T47D (cell line): ENCODE results near the gene GCDH.
A peak's percentile ranks its signal among the peaks of the same experiment; 100 is the strongest.

Source experiments
- DNase-seq, 2 experiments: peaks; one replicate each; pipeline versions ENCODE4 v3.0.0 to v3.0.0-alpha.2; 2011 to 2012; ENCODE audit warnings: low read depth in 1 of 2, low spot score in 1 of 2
- JUND ChIP-seq: IDR thresholded peaks from 2 replicates; pipeline ENCODE4 v1.6.1; 2012; ENCODE audit warnings: low read depth
- in situ Hi-C: cut with HindIII; loops from 2 replicates; pipeline ENCODE4 v1.10.0; 2016; ENCODE audit warnings: low sequenced_read_pairs, low pct_unique_long_range_greater_than_20kb

GCDH gene

GRCh38 chr19:12865746-12866415, 25.1 kb upstream of the GCDH start:
- no peak for TF ChIP-seq JUND
- in situ Hi-C loops: no loop called here
- no peak for DNase-seq

GRCh38 chr19:12866416-12867119, 24.4 kb upstream of the GCDH start:
- no peak for DNase-seq
- no peak for TF ChIP-seq JUND
- in situ Hi-C loops: no loop called here

- in situ Hi-C loops: no loop called here
- no peak for TF ChIP-seq JUND
These were observed 23.6 kb upstream of the GCDH start for GRCh38 chr19:12867120-12868099.

GRCh38 chr19:12868540-12869112, 22.3 kb upstream of the GCDH start:
- no peak for TF ChIP-seq JUND
- DNase-seq: peak in 1 of 2 experiments; percentile 58
- in situ Hi-C loops: no loop called here

More at GRCh38 chr19:12867120-12868099, 23.6 kb upstream of the GCDH start:
- no peak for DNase-seq

GRCh38 chr19:12871681-12872080, 19.3 kb upstream of the GCDH start:
- DNase-seq: no peak
- in situ Hi-C loops: no loop called here
- no peak for TF ChIP-seq JUND

GRCh38 chr19:12872255-12872654, 18.7 kb upstream of the GCDH start:
- DNase-seq: peak in 1 of 2 experiments; percentile 46
- no peak for TF ChIP-seq JUND
- in situ Hi-C loops: no loop called here

- no peak for TF ChIP-seq JUND
- DNase-seq: peak; percentile 35 to 96
- in situ Hi-C loops: no loop called here
These were observed 17.7 kb upstream of the GCDH start for GRCh38 chr19:12872941-12873890.

GRCh38 chr19:12873891-12874745, 16.8 kb upstream of the GCDH start:
- DNase-seq: no peak
- in situ Hi-C loops: no loop called here
- no peak for TF ChIP-seq JUND

- no peak for DNase-seq
- TF ChIP-seq JUND: no peak
- in situ Hi-C loops: no loop called here
These were observed 15.9 kb upstream of the GCDH start for GRCh38 chr19:12875086-12875485.

- in situ Hi-C loops: no loop called here
- peak; percentile 55 to 62 for DNase-seq
- no peak for TF ChIP-seq JUND
These were observed 10.3 kb upstream of the GCDH start for GRCh38 chr19:12880551-12881171.
